Fibroblast of mammary gland (primary cell): ENCODE results near the gene CLSTN2.

Experiments
- DNase-seq: peaks from one replicate; pipeline ENCODE4 v3.0.0-alpha.2; 2010; ENCODE audit warnings: low read depth
- H3K4me3 ChIP-seq: 2 replicates; pipeline ENCODE4 v1.5.1; 2011; ENCODE audit warnings: low read depth, mild to moderate bottlenecking, low read length, moderate library complexity; ENCODE audit not compliant: control insufficient read depth
- TF ChIP-seq, protein P1 (sequence below): conservative IDR thresholded peaks from 2 replicates; pipeline ENCODE4 v1.5.1; 2011; ENCODE audit warnings: low read depth, low read length, inconsistent platforms; ENCODE audit not compliant: control insufficient read depth, insufficient read depth

Gene CLSTN2

DNA sequence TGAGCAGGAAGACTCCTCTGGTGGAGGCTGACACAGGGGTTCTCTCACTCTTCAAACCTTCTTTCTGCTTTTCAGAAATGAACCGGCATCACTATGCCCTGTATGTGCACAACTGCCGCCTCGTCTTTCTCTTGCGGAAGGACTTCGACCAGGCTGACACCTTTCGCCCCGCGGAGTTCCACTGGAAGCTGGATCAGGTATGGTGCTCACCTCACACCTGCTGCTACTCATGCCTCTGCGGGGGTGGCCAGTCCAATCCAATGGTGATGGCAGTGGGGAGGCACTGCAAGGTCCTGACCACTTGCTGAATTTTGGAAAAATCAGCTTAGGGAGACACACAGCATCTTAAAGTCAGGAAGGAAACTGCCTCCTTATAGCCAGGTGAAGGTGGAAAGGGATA is 531.5 kb downstream of the CLSTN2 start:
- TF ChIP-seq, protein P1, sequence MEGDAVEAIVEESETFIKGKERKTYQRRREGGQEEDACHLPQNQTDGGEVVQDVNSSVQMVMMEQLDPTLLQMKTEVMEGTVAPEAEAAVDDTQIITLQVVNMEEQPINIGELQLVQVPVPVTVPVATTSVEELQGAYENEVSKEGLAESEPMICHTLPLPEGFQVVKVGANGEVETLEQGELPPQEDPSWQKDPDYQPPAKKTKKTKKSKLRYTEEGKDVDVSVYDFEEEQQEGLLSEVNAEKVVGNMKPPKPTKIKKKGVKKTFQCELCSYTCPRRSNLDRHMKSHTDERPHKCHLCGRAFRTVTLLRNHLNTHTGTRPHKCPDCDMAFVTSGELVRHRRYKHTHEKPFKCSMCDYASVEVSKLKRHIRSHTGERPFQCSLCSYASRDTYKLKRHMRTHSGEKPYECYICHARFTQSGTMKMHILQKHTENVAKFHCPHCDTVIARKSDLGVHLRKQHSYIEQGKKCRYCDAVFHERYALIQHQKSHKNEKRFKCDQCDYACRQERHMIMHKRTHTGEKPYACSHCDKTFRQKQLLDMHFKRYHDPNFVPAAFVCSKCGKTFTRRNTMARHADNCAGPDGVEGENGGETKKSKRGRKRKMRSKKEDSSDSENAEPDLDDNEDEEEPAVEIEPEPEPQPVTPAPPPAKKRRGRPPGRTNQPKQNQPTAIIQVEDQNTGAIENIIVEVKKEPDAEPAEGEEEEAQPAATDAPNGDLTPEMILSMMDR: no peak
- H3K4me3 ChIP-seq: no peak overlapping the region
- DNase-seq: no peak

- DNase-seq: peak; percentile 65
- no peak overlapping the region for H3K4me3 ChIP-seq
- TF ChIP-seq, protein P1: no peak
Observed at GRCh38 chr3:140467104-140467577, 532.2 kb downstream of the CLSTN2 start.

DNA sequence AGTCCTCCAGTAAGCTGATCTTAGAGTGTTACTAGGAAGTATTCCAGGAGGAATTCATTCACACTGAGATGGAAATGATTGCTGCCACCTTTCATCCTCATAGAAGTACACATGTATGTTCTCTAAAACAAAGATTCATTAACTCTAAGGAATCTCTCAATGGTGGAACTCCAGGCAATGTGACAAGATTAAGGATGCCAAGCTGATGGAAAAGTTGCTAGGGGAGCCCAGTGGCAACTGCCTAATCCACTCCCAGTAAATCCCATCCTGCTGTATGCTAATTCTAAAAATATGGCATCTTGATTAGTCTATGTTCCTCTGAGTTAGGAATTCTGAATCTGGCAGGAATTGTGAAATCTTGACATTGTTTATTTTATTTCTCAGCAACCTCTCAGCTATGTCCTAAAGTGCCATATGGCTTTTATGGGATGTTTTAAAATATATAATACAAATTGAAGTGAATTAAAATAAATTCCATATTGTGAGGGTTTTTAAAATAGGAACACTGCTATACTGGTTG is 532.9 kb downstream of the CLSTN2 start:
- peak; percentile 52 for DNase-seq
- TF ChIP-seq, protein P1: no peak
- H3K4me3 ChIP-seq: no peak overlapping the region

GRCh38 chr3:140468407-140468806 is 533.4 kb downstream of the CLSTN2 start:
- peak; percentile 10 for DNase-seq
- TF ChIP-seq, protein P1: no peak
- no peak overlapping the region for H3K4me3 ChIP-seq

DNA sequence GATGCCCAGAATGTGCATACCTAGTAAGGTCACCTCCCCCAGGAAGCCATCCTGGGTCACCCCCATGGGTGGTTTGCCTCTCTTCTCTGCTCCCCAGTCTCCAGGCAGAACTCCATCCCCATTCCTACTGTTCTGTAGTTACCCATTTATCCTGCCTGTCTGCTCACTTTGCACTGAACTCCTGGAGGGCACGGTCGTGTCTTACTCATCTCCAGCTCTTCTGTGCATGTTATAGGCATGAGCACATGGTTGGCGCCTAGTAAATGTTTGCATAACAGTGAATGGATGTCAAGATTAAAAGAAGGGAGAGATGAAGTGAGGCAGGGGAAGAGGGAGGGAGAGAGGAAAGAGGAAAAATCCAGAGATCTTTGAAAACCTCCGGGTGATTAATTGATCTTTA is 534.5 kb downstream of the CLSTN2 start:
- DNase-seq: peak; percentile 61
- TF ChIP-seq, protein P1: no peak
- H3K4me3 ChIP-seq: no peak overlapping the region

DNA sequence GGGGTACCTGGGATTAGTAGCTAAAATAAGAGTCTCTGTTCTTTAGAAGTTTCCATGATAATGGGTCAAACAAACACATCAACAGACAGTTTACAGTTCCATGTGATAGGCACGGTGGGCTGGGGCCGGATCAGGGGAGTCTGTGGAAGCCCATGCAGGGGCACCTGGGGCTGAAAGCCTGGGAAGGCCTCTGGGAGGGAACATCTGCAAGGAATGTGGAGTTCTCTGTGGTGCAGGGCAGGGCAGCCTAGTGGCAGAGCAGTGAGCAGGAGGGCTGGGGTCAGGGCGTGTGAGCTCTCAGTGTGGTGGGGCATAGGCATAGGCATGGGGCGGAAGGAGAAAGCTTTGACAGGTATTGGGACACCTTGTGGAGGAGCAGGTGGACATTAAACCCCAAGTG is 535.2 kb downstream of the CLSTN2 start:
- no peak overlapping the region for H3K4me3 ChIP-seq
- TF ChIP-seq, protein P1: no peak
- DNase-seq: no peak

DNA sequence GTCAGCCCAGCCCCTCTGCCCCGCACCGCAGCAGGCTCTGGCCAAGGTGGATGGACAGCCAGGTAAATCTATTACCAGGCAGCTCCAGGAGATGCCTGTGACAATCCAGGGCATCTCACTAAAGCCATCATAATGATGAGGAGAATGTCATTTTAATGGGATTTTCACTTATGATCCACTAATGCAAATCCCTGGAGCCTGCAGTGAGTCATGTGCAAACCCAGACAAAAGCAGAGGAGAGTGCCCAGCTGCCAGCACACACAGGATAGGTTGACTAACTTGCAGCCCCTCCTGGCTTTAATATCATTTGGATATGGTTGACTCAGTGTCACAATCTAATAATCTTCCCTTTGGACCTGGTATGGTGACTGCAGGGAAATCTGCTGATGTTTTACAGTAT is 536.0 kb downstream of the CLSTN2 start:
- TF ChIP-seq, protein P1: no peak
- no peak overlapping the region for H3K4me3 ChIP-seq
- DNase-seq: peak; percentile 70
